Daoy (cell line): ENCODE measurements around the gene HLF. TPM values are rescaled to one million over a fixed set of nuclear protein-coding genes. Genes with fewer than 3 reads are reported as not detected.

Experiments
- DNase-seq: peaks from one replicate; pipeline ENCODE4 v3.0.0-alpha.2; 2015; ENCODE audit warnings: low read depth
- total RNA-seq: library from RNA; depleted of rRNA; stranded (reverse); fragments of >200 nt; shearing (Covaris generic); gene quantifications from 2 replicates; pipeline ENCODE4 v1.2.3, GENCODE V29; 2014

HLF gene
- total RNA-seq, 1 experiment from 2014 or later, result 0.57 TPM

- DNase-seq, result no peak
Observed at GRCh38 chr17:55290492-55291113, 25.8 kb downstream of the HLF start.

- no peak for DNase-seq
Observed at GRCh38 chr17:55291114-55291507, 26.4 kb downstream of the HLF start.

GRCh38 chr17:55292094-55292493 lies 27.3 kb downstream of the HLF start:
- no peak for DNase-seq

GRCh38 chr17:55294042-55294751 lies 29.4 kb downstream of the HLF start:
- no peak for DNase-seq

GRCh38 chr17:55295411-55296170 lies 30.8 kb downstream of the HLF start:
- peak; percentile 41 for DNase-seq

GRCh38 chr17:55296171-55296695 lies 31.5 kb downstream of the HLF start:
- DNase-seq, result no peak

GRCh38 chr17:55296699-55297098 lies 31.9 kb downstream of the HLF start:
- DNase-seq, result no peak

GRCh38 chr17:55298111-55298730 lies 33.5 kb downstream of the HLF start:
- DNase-seq, result no peak

GRCh38 chr17:55299162-55299838 lies 34.5 kb downstream of the HLF start:
- no peak for DNase-seq

- no peak for DNase-seq
Observed at GRCh38 chr17:55299890-55300289, 35.1 kb downstream of the HLF start.

GRCh38 chr17:55300479-55301290 lies 35.9 kb downstream of the HLF start:
- no peak for DNase-seq

- DNase-seq, result no peak
Observed at GRCh38 chr17:55301521-55302406, 37.0 kb downstream of the HLF start.

- no peak for DNase-seq
Observed at GRCh38 chr17:55302407-55302787, 37.6 kb downstream of the HLF start.

- DNase-seq, result no peak
Observed at GRCh38 chr17:55303008-55303493, 38.3 kb downstream of the HLF start.

- no peak for DNase-seq
Observed at GRCh38 chr17:55303701-55304145, 39.0 kb downstream of the HLF start.

GRCh38 chr17:55304171-55304859 lies 39.6 kb downstream of the HLF start:
- DNase-seq, result no peak

GRCh38 chr17:55305321-55306087 lies 40.7 kb downstream of the HLF start:
- DNase-seq, result no peak

GRCh38 chr17:55307879-55308278 lies 43.1 kb downstream of the HLF start:
- DNase-seq, result no peak
